AG09309 (cell line): ENCODE measurements around the gene TRAIP.

ENCODE experiments used
- DNase-seq: peaks from one replicate; pipeline ENCODE4 v3.0.0-alpha.2; 2010; ENCODE audit warnings: low read depth
- H3K4me3 ChIP-seq: 2 replicates; pipeline ENCODE4 v1.5.1; 2011; ENCODE audit warnings: mild to moderate bottlenecking, low read depth, low read length, moderate library complexity; ENCODE audit not compliant: control insufficient read depth
- TF ChIP-seq, protein P1 (sequence below): IDR thresholded peaks from 2 replicates; pipeline ENCODE4 v1.5.1; 2011; ENCODE audit warnings: mild to moderate bottlenecking, low read depth, low read length, inconsistent platforms; ENCODE audit not compliant: insufficient read depth, control insufficient read depth; ENCODE audit errors: missing control alignments

TRAIP gene

GRCh38 chr3:49779358-49780079, 76.8 kb downstream of the TRAIP start:
- no peak for DNase-seq
- TF ChIP-seq, protein P1, sequence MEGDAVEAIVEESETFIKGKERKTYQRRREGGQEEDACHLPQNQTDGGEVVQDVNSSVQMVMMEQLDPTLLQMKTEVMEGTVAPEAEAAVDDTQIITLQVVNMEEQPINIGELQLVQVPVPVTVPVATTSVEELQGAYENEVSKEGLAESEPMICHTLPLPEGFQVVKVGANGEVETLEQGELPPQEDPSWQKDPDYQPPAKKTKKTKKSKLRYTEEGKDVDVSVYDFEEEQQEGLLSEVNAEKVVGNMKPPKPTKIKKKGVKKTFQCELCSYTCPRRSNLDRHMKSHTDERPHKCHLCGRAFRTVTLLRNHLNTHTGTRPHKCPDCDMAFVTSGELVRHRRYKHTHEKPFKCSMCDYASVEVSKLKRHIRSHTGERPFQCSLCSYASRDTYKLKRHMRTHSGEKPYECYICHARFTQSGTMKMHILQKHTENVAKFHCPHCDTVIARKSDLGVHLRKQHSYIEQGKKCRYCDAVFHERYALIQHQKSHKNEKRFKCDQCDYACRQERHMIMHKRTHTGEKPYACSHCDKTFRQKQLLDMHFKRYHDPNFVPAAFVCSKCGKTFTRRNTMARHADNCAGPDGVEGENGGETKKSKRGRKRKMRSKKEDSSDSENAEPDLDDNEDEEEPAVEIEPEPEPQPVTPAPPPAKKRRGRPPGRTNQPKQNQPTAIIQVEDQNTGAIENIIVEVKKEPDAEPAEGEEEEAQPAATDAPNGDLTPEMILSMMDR: no peak
- H3K4me3 ChIP-seq: no peak overlapping the region
